Activated CD4-positive, alpha-beta T cell treated with anti-CD3 and anti-CD28 coated beads for 4 hours (primary cell): ENCODE results near the gene TRAK1.

Experiments
- DNase-seq, 2 donors: peaks; one replicate each; pipeline ENCODE4 v3.0.0-alpha.2; 2020

TRAK1 gene

GRCh38 chr3:42067326-42067725 is 23.8 kb upstream of the TRAK1 start:
- no peak for DNase-seq

DNA sequence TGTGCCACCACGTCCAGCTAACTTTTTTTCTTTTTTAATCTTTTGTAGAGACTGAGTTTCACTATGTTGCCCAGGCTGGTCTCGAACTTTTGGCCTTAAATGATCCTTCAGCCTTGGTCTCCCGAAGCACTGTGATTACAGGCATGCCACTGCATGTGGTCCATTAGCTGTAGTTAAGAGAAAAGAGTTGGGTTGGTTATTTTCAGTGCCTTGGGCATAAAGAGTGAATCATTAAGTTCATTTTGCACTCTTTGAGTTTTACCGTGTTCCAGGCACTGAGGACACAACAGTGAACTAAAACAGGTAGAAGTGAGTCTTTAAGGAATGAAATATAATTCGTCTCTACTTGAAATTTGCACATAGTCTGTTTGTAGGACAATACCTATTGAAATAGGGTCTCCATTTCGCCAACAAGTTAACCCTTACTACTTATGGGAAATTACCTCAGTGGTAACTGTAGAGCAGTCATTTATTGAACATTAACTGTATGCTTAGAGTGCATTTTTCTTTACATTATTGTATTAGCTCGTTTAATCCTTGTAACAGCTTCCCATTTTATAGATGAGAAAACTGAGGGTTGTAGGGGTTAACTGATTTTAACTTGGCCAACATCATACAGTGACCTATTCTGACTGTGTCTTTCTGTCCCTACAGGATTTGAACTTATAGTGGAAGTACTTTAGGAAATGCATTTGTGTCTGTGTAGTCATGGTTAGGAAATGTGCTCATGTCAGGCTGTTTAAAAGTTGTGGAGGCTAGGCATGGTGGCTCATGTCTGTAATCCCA is 22.7 kb upstream of the TRAK1 start:
- DNase-seq: no peak

DNA sequence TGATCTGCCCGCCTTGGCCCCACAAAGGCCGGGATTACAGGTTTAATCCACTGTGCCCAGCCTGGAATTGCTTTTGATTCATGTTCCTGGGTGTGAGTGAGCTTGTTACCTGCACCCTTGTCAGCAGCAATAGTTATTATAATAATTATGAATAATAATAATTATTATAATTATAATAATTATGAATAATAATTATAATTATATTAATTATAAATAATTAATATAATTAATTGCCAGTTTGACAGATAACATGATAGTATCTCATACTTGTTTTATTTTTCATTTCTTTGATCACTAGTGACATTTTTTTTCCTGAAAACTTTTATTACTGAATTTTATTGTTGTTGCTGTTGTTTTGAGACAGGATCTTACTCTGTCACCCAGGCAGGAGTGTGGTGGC is 21.1 kb upstream of the TRAK1 start:
- no peak for DNase-seq

- no peak for DNase-seq
Measured at GRCh38 chr3:42070524-42070923, 20.6 kb upstream of the TRAK1 start.

GRCh38 chr3:42071904-42072812 is 19.0 kb upstream of the TRAK1 start:
- DNase-seq: no peak

GRCh38 chr3:42072831-42073301 is 18.3 kb upstream of the TRAK1 start:
- no peak for DNase-seq

- no peak for DNase-seq
Measured at GRCh38 chr3:42077785-42078184, 13.4 kb upstream of the TRAK1 start.

GRCh38 chr3:42078677-42079076 is 12.5 kb upstream of the TRAK1 start:
- no peak for DNase-seq

DNA sequence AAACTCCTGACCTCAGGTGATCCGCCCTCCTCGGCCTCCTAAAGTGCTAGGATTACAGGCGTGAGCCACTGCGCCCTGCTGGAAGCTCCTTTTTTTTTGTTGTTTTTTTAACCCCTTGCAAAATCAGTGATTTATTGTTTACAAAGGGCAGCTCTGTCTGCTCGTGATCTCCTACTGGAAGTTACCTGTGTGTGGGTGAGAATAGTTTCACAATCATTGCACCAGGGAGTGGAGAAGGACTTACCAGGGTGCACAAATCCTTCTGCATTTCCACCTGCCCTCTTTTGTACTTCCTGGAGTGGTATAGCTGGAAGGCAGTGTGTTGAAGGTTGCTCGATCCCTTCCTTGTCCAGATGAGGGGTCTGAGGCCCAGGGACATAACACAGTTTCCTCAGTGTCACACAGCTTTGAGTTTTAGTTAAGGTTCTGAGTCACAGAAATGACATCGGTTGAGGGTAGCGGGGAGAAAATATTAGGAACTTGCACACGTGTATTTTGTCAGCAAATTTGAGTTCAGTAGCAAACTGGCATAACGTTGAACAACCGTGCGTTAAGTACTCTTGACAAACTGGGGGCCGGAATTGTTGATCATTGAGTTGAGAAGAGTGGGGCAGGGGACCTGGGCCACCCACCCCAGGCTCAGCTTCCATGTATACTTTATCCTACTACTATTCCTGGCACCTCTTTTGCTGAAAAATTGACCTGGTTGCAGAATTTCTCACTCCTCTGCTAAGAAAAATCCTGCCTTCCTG is 11.3 kb upstream of the TRAK1 start:
- no peak for DNase-seq

- peak; percentile 20 to 30 for DNase-seq
Measured at GRCh38 chr3:42080453-42080872, 10.7 kb upstream of the TRAK1 start.

DNA sequence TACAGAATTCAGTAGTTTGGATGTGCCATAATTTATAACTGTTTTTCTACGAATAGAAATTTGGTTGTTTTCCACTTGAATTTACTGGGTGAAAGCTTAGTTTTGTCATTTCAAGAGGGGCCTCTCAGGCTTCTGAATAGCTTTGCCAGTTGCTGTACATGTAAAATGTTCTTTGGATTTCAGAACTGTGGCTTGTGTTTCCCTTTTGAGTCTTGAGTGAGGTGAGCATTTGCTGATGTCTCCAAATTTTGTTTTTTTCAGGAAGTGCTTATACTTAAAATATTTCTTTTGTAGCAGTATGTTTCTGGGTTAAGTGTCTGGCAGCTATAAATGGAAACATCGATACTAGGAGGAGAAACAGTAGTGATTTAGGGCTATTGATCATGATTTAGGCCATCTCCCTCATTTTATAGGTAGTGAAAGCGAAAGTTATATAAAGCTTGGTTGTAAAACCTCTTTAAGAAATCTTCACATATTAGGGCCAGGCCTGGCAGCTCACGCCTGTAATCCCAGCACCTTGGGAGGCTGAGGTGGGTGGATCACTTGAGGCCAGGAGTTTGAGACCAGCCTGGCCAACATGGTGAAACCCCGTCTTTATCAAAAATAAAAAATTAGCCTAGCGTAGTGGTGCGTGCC is 9.2 kb upstream of the TRAK1 start:
- DNase-seq: no peak

DNA sequence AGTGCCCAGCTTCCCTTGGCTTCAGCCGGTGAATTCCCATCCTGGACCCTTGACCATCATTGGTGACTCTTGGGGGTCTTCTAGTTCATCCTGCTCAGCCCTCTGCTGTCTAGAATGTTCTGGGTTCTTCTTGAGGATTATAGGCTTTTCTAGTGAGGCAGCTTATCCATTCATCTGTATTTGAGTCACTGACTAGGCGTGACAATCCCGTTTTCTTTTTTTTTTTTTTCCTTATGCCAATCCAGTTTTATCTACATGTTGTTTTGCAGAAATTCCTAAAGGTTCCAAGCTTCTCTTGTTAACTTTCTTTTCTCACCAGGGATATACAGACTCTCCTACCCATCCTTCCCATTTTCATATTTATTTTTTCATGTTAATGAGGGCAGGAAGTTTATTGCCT is 6.6 kb upstream of the TRAK1 start:
- no peak for DNase-seq

DNA sequence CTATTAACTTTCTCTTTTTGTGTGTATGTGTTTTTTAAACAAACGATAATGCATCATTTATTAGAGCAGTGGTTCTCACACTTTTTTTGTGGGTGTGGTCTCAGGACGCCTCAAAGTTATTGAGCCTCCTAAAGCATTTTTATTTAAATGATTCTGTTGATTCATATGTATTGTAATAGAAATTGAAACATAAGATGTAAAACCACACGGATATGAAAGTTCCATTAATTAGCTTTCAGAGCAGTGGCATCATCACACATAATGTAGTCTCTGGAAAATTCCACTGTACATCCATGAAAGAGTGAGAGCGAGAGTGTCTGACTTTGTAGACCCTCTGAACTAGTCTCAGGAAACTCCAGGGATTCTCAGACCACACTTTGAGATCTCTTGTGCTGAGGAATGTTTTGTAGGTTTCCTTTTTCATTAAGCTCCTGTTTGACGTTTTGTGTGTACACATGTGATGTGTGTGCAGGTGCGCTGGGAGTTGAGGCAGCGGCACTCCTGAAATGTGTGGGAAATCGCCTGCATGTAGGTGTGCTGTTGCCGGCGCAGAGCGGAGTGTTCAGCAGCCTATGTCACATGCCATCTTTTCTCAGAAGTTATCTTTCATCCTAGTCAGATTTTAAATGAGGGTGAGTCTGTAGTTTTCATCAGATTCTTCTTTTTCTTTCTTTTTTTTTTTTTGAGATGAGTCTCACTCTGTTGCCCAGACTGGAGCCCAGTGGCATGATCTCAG is 5.3 kb upstream of the TRAK1 start:
- no peak for DNase-seq

- DNase-seq: no peak
Measured at GRCh38 chr3:42088803-42089530, 2.2 kb upstream of the TRAK1 start.

DNA sequence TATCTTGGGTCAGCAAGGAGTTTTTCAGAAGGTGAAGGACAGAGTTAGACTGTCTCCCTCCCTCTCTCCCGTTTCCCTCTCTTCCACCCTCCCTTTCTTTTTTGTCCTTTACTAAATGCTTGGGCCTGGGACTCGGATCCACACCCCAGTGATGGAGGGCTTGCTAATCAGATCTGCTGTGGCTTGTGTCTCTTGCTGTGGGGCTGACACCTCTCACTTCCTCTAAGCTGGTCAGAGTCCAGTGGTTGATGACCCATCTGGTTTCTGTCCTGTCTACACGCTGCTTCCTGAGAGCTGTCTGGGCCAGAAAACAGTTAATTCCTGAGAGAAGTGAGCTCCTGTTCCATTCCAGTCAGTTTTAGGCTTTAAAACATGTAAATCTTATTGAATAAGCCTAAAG is 849 bp downstream of the TRAK1 start:
- no peak for DNase-seq

GRCh38 chr3:42094128-42094527 is 3.0 kb downstream of the TRAK1 start:
- DNase-seq: no peak

- DNase-seq: no peak
Measured at GRCh38 chr3:42094691-42095391, 3.7 kb downstream of the TRAK1 start.

DNA sequence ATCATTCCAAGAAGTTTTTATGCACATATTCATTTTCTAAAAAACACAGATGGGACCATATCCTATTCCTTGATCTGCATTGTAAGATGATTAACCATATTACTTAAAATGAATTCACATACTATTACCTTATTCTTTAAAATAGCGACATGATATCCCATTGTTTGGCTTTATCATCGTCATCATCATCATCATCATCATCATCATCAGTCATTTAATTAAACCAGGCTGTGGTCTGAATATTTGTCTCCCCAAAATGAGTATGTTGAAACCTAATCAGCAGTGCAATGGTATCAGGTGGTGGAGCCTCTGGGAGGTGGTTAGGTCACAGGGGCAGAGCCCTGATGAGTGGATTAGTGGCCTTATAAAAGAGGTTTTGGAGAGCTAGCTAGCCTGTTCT is 4.4 kb downstream of the TRAK1 start:
- DNase-seq: no peak

- peak; percentile 37 to 59 for DNase-seq
Measured at GRCh38 chr3:42096796-42097565, 5.8 kb downstream of the TRAK1 start.

GRCh38 chr3:42097566-42097946 is 6.4 kb downstream of the TRAK1 start:
- no peak for DNase-seq
